Measurements from ENCODE around the gene ATP2C2. TPM values are rescaled to one million over a fixed set of nuclear protein-coding genes. Genes with fewer than 3 reads are reported as not detected.

Gene ATP2C2
- total RNA-seq, 4 donors from 2014 or later = 1.3 TPM; not detected in 3

DNA sequence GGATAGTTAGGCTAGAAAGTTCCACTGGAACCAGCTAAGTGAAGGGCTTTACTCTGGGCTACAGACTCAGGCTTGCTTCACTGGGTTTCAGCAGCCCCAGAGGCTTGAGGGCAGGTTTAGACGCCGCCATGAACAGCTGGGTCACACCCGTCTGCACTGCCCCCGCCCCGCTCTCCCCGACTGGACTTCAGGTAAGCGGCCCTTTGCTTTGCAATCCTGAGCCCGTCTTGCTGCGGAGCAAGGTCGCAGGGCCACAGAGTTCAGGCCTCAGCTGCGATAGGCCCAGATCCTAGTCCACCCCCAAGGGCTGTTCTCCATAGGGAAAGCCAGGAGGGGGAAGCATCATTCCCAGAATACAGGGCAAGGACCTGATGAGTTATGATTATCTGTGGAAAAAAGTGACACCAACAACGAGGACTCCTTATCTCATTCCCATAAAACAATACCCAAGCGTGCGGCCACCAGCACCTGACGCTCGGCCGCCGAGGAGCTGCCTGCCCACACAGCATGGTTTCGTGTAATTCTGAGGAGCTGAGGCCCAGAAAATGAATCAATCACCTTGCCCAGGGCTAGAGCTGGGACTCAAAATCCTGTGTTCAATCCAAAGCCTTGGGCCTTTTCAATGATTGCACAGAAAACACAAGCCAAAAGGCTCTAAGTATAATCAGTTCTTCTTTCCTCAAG, 115.7 kb downstream of the ATP2C2 start:
- no peak for ATAC-seq (ENCODE audit: low FRiP score)
- TF ChIP-seq, protein P1, sequence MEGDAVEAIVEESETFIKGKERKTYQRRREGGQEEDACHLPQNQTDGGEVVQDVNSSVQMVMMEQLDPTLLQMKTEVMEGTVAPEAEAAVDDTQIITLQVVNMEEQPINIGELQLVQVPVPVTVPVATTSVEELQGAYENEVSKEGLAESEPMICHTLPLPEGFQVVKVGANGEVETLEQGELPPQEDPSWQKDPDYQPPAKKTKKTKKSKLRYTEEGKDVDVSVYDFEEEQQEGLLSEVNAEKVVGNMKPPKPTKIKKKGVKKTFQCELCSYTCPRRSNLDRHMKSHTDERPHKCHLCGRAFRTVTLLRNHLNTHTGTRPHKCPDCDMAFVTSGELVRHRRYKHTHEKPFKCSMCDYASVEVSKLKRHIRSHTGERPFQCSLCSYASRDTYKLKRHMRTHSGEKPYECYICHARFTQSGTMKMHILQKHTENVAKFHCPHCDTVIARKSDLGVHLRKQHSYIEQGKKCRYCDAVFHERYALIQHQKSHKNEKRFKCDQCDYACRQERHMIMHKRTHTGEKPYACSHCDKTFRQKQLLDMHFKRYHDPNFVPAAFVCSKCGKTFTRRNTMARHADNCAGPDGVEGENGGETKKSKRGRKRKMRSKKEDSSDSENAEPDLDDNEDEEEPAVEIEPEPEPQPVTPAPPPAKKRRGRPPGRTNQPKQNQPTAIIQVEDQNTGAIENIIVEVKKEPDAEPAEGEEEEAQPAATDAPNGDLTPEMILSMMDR (IDR thresholded peaks at IDR 0.05) = no peak
- DNase-seq (ENCODE audit: low spot score) = no peak

DNA sequence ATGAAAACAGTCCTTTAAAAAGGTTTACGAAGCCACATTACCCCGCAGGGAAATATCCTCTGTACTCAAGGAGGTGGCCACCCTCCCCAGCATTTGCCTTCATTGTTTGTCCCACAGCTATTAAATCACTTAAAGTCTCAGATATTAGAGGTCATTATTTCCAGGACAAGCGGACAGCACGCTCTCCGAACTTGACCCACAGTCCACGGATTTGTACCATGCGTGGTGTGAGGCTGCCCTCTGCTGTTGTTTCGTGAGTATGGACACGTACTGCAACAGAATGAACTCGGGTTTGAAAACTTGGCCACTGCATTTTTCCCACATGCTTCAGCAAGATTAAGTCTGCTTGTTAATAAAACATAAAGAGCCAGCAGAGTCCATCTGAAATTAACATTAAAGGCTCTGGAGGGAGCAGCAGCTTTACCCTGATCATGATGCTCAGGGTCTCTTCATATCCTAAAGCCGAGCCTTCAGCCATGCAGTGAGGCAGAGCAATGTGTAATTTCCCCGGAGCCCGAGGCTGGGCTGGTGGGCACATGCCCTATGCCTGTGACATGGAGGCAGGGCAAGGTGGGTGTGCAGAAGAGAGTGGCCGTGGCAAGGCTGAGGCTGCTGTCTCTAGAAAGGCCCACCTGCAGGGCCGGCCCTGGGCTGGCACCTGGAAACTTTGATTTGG, 116.4 kb downstream of the ATP2C2 start:
- ATAC-seq (ENCODE audit: low FRiP score) (no peak), DNase-seq (ENCODE audit: low spot score) (no peak)

DNA sequence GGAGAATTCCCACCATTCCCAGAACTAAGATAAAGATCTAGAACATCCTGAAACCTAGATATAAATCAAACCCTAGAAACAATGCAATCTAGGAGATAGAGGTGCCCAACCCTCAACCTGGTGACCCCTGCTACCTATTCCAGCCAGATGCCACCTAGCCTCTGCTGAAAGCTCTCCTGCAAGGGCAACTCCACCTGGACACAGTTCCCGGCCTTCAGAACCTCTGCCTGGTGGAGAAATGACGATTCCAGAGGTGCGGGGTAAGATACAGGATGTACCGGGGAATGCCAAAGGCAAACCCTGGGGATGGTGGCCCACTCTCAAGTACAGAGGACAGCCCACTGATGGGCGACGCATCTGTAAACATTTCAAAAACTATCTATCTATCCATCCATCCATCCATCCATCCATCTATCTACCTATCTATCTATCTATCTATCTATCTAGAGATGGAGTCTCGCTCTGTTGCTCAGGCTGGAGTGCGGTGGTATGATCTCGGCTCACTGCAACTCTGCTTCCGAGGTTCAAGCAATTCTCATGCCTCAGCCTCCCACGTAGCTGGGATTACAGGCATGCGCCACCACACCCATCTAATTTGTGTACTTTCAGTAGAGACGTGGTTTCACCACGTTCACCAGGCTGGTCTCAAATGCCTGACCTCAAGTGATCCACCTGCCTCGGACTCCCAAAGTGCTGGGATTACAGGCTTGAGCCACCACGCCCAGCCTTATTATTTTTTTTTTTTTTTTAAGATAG, 117.1 kb downstream of the ATP2C2 start:
- no peak for DNase-seq (ENCODE audit: low spot score)
- TF ChIP-seq, protein P1 (IDR thresholded peaks at IDR 0.05) = no peak
- ATAC-seq (ENCODE audit: low FRiP score) = no peak

More for the DNA sequence above, 116.4 kb downstream of the ATP2C2 start:
- TF ChIP-seq, protein P1 (IDR thresholded peaks at IDR 0.05) = peak in 1 of 3 donors; percentile 24

DNA sequence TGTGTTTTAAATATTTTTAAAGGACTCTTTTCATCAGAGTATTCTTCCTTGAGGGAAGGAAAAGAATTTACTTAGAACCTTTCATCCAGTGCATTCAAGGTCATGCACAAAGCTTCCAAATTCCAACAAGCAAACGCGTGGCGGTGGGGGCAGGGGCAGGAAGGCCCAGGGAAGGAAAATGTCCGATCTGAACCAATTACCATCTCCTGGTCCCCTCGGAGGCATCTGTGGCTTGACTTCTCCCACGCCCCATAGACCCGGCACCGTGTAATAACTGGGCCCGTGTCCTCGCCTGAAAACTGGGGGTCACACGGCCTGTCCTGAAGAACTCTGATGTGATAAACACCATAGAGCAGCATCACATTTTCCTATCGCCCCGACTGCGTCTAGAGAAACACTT, 117.8 kb downstream of the ATP2C2 start:
- DNase-seq (ENCODE audit: low spot score) = no peak
- ATAC-seq (ENCODE audit: low FRiP score) = no peak
- TF ChIP-seq, protein P1 (IDR thresholded peaks at IDR 0.05) = no peak

DNA sequence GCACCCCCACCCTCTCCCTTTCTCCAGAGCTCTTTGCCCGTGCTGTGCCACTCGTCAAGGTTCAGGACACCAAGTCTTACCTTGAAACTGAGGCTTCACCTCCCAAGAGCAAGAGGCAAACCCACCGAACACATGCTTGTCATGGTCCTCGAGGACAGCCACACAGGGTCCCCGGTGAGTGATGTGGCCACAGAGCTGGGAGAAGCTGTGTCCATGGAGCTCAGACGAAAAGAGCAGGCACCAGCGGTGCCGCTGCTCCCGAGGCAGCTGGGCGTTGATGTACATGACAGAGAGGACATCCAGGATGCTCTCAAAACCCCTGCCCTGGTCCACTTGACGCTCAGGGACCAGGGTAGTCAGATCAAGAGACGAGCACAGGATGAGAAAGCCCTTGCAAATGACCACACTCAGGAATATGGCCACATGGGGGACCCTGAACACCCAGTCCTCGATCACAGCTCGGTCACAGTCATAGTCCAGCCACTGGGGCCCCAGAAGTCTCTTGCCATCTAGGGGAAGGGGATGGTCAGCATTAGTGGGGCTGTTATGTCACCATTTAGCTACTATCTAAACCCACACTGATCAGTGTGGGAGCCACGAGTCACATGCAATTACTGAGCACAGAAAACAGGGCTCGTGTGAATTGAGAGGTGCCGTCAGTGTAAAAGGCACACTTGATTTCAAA, 118.4 kb downstream of the ATP2C2 start:
- ATAC-seq (ENCODE audit: low FRiP score) (no peak), DNase-seq (ENCODE audit: low spot score) (no peak)
- TF ChIP-seq, protein P1 (IDR thresholded peaks at IDR 0.05) = no peak

DNA sequence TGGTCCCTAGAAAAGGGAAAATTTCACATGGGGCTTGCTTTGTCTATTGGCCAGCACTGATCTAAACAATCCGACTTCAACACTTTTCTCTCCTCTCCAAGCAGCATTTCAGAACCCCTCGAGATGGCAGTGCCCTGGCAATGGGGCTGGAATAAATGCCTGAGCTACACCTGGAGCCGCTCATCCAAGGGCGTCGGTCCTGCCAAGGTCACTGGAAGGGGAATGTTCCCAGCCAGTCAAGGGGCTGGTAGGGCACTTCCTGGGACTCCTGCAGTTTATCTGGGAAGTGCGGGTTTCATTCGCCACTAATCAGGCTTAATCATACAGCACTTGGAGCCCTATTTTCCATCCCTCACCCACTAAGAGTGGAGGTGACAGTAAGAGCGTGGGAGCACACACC, 119.0 kb downstream of the ATP2C2 start:
- ATAC-seq (ENCODE audit: low FRiP score) = no peak

More for the DNA sequence above, 119.0 kb downstream of the ATP2C2 start:
- TF ChIP-seq, protein P1 (IDR thresholded peaks at IDR 0.05) = no peak
- DNase-seq (ENCODE audit: low spot score) = no peak
